Endothelial cell of umbilical vein (primary cell): ENCODE measurements around the gene DPF3. TPM values are rescaled to one million over a fixed set of nuclear protein-coding genes. Genes with fewer than 3 reads are reported as not detected.

ENCODE experiments used
- BruUV-seq: library from RNA; stranded (reverse); fragments of 400-500 nt; replicated peaks from 2 replicates; lab custom pipeline; 2021; lab: Mats Ljungman, UMichigan
- CTCF ChIA-PET: fragments of 300-600, 350-600 bp; sonication (Branson Sonifier 250); formaldehyde crosslinking; loops from one replicate; lab custom pipeline; 2021; ENCODE audit warnings: antibody characterized with exemption, inconsistent platforms; lab: Charles Lee
- POLR2A ChIA-PET: fragments of 300-600, 350-600 bp; sonication (Branson Sonifier 250); formaldehyde crosslinking; loops from one replicate; lab custom pipeline; 2021; ENCODE audit warnings: antibody characterized with exemption, inconsistent platforms; lab: Charles Lee
- DNase-seq: peaks from one replicate; pipeline ENCODE4 v3.0.0-alpha.2; 2011; ENCODE audit warnings: low read depth, low spot score
- FAIRE-seq: peaks from 2 replicates; lab custom pipeline; 2011; peaks lifted over from hg19 to GRCh38; lab: Jason Lieb, UNC
- H2AFZ ChIP-seq: 2 replicates; pipeline ENCODE4 v1.6.0; 2012; ENCODE audit warnings: low read depth, low read length, control low read depth, inconsistent platforms
- H3K27ac ChIP-seq: 2 replicates; pipeline ENCODE4 v1.5.1; 2011; ENCODE audit warnings: low read depth, mild to moderate bottlenecking, control low read depth, low read length, moderate library complexity; ENCODE audit not compliant: insufficient read depth
- H3K27me3 ChIP-seq, 2 experiments: 2 replicates each; pipeline versions ENCODE4 v1.6.0 to v1.6.1; 2011; ENCODE audit warnings: low read length in 2 of 2, mixed read lengths in 1 of 2; ENCODE audit not compliant: control insufficient read depth in 2 of 2, insufficient read depth in 2 of 2
- H3K36me3 ChIP-seq, 2 experiments: 2 replicates in 1 of 2; 3 replicates in 1 of 2; pipeline ENCODE4 v1.5.1; 2011; ENCODE audit warnings: low read length in 2 of 2, mild to moderate bottlenecking in 1 of 2, moderate library complexity in 1 of 2; ENCODE audit not compliant: control insufficient read depth in 2 of 2, insufficient read depth in 2 of 2; ENCODE audit errors: extremely low read depth in 1 of 2
- H3K4me1 ChIP-seq: 3 replicates; pipeline ENCODE4 v1.5.1; 2011; ENCODE audit warnings: mild to moderate bottlenecking, low read length; ENCODE audit not compliant: control insufficient read depth, insufficient read depth; ENCODE audit errors: extremely low read depth
- H3K4me2 ChIP-seq: 2 replicates; pipeline ENCODE4 v1.6.1; 2011; ENCODE audit warnings: low read length, control low read depth, mixed read lengths; ENCODE audit not compliant: insufficient read depth
- H3K4me3 ChIP-seq, 3 experiments: fragments of 200-600 bp in 1 of 3; sonication (generic), shearing (Covaris generic) in 1 of 3; replicated peaks in 1 of 3; 2 replicates each; pipeline ENCODE4 v1.5.1; 2011 to 2016; ENCODE audit warnings: control low read depth in 3 of 3, low read length in 3 of 3, mild to moderate bottlenecking in 2 of 3, inconsistent platforms in 1 of 3, low read depth in 1 of 3, moderate library complexity in 1 of 3; ENCODE audit not compliant: insufficient read depth in 1 of 3
- H3K79me2 ChIP-seq: 2 replicates; pipeline ENCODE4 v1.6.0; 2012; ENCODE audit warnings: low read length, inconsistent platforms; ENCODE audit not compliant: control insufficient read depth, insufficient read depth
- H3K9ac ChIP-seq: replicated peaks from 2 replicates; pipeline ENCODE3; 2011; ENCODE audit warnings: low read length, control low read depth; ENCODE audit not compliant: insufficient read depth; ENCODE audit errors: extremely low read depth
- H3K9me1 ChIP-seq: replicated peaks from 3 replicates; pipeline ENCODE4 v1.6.0; 2011; ENCODE audit warnings: mild to moderate bottlenecking, low read length; ENCODE audit not compliant: control insufficient read depth, insufficient read depth; ENCODE audit errors: extremely low read depth
- H3K9me3 ChIP-seq: replicated peaks from 2 replicates; pipeline ENCODE4 v1.5.1; 2012; ENCODE audit warnings: low read length, inconsistent platforms; ENCODE audit not compliant: control insufficient read depth, insufficient read depth
- H4K20me1 ChIP-seq: replicated peaks from 2 replicates; pipeline ENCODE3; 2011; ENCODE audit warnings: mild to moderate bottlenecking, low read length; ENCODE audit not compliant: control insufficient read depth, insufficient read depth; ENCODE audit errors: extremely low read depth
- EZH2 ChIP-seq: IDR thresholded peaks from 2 replicates; pipeline ENCODE4 v1.6.1; 2012; ENCODE audit warnings: borderline replicate concordance, low read depth, mild to moderate bottlenecking, moderate library complexity, low read length, inconsistent platforms; ENCODE audit not compliant: severe bottlenecking
- FOS ChIP-seq: IDR thresholded peaks from 2 replicates; pipeline ENCODE4 v1.6.1; 2011; ENCODE audit warnings: mild to moderate bottlenecking, low read length, moderate library complexity, borderline replicate concordance; ENCODE audit not compliant: insufficient read depth
- GATA2 ChIP-seq: IDR thresholded peaks from 2 replicates; pipeline ENCODE4 v1.7.0; 2011; ENCODE audit warnings: low read depth, mild to moderate bottlenecking, moderate library complexity, mixed read lengths, low read length; ENCODE audit not compliant: insufficient read length, insufficient read depth
- JUN ChIP-seq: IDR thresholded peaks from 2 replicates; pipeline ENCODE4 v1.6.1; 2011; ENCODE audit warnings: borderline replicate concordance, low read depth; ENCODE audit not compliant: insufficient read length, insufficient read depth
- MAX ChIP-seq: IDR thresholded peaks from 2 replicates; pipeline ENCODE4 v1.6.1; 2011; ENCODE audit not compliant: insufficient read depth, insufficient read length
- MYC ChIP-seq: IDR thresholded peaks from one replicate; pipeline ENCODE4 v1.6.1; 2011; ENCODE audit warnings: mild to moderate bottlenecking, low read depth, low read length
- POLR2A ChIP-seq: IDR thresholded peaks from 2 replicates; pipeline ENCODE4 v1.6.1; 2012; ENCODE audit warnings: low read depth, mild to moderate bottlenecking, control low read depth, low read length
- POLR2AphosphoS5 ChIP-seq: IDR thresholded peaks from 2 replicates; pipeline ENCODE4 v1.6.1; 2012; ENCODE audit warnings: low read depth, mild to moderate bottlenecking, control low read depth, low read length, moderate library complexity; ENCODE audit not compliant: insufficient read depth
- dilution Hi-C: fragments of 300-500 bp; cut with MboI; formaldehyde crosslinking; loops from one replicate; pipeline ENCODE4 v1.15.0; 2019; ENCODE audit warnings: low sequenced_read_pairs; ENCODE audit not compliant: extremely low pct_ligation_motif_present
- intact Hi-C: fragments of 100-400 bp; cut with micrococcal nuclease; formaldehyde crosslinking; loops from one replicate; pipeline ENCODE4 v1.10.0; 2022
- polyA plus RNA-seq, 4 experiments: library from polyadenylated mRNA; depleted of rRNA in 3 of 4; stranded (reverse) in 3 of 4; unstranded in 1 of 4; fragments of >200 nt; gene quantifications; 2 replicates each; pipeline versions ENCODE4 v1.2.1 to v1.2.3, GENCODE V29; 2011 to 2012; ENCODE audit warnings: missing spikeins in 1 of 4
- total RNA-seq: library from RNA; stranded (reverse); gene quantifications from 2 replicates; pipeline ENCODE4 v1.2.3, GENCODE V29; 2021
- TF ChIP-seq, protein P1 (sequence below), 2 donors: IDR thresholded peaks; 1 replicate in 1 of 2; 2 replicates in 1 of 2; pipeline ENCODE4 v1.5.1; 2011; ENCODE audit warnings: low read length in 2 of 2, mild to moderate bottlenecking in 2 of 2, moderate library complexity in 2 of 2, control low read depth in 1 of 2, inconsistent platforms in 1 of 2, low read depth in 1 of 2; ENCODE audit not compliant: insufficient read depth in 1 of 2; ENCODE audit errors: extremely low read depth in 1 of 2

Gene DPF3
- total and polyA plus RNA-seq, 2 donors (not counting 3 experiments of a cell fraction or from before 2014, with no cell fraction given), result 2.4 to 3.5 TPM

DNA sequence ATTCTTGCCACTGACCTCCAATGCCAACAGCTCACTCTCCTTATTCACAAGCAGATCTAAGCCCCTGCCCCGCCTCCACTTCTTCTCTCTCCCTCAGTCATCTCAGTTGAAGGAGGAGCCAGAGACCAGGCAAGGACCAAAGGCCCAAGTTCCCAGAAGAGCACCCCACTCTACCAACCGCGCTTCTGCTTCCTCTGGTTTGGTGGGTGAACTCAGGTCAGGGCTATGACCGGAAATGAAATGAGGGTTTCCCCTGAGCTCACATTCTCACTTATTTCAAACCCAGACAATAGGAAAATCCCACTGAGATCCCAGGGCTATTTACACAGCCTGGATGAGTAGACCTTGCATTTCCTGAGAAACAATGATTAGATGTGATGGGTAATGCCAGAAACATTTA is 9.9 kb downstream of the DPF3 start:
- Histone ChIP-seq H3K4me2 (peak overlapping the region; percentile 63), H3K4me1 (peaks cover 18% of the 10 kb centered on the region), H3K27ac (peak overlapping the region; percentile 98), H2AFZ (no peak overlapping the region), H3K79me2 (peaks cover 27% of the 10 kb centered on the region), H3K36me3 (no peaks in the 10 kb centered on the region), H4K20me1 (no peaks in the 10 kb centered on the region), H3K9me1 (no peaks in the 10 kb centered on the region), H3K27me3 (no peaks in the 10 kb centered on the region), H3K9me3 (no peaks in the 10 kb centered on the region), H3K4me3 (no peak overlapping the region), H3K9ac (peak overlapping the region; percentile 53)
- FAIRE-seq, result peak; percentile 97
- DNase-seq, result peak; percentile 91
- intact Hi-C loops, result loop anchor here (1.0 kb wide), 3 partner anchors 8 to 219 kb away; no protein-coding TSS in a partner anchor
- no TSS peak for BruUV-seq
- CTCF ChIA-PET, result interaction anchor here (0.8 to 2.3 kb wide), 11 partner anchors 8 to 370 kb away, joined by 3 to 20 read pairs (median 4); partner anchors contain the start of gene DPF3
- TF ChIP-seq MAX, result no peak
- TF ChIP-seq MYC, result no peak
- TF ChIP-seq FOS, result peak; percentile 96
- TF ChIP-seq, protein P1, sequence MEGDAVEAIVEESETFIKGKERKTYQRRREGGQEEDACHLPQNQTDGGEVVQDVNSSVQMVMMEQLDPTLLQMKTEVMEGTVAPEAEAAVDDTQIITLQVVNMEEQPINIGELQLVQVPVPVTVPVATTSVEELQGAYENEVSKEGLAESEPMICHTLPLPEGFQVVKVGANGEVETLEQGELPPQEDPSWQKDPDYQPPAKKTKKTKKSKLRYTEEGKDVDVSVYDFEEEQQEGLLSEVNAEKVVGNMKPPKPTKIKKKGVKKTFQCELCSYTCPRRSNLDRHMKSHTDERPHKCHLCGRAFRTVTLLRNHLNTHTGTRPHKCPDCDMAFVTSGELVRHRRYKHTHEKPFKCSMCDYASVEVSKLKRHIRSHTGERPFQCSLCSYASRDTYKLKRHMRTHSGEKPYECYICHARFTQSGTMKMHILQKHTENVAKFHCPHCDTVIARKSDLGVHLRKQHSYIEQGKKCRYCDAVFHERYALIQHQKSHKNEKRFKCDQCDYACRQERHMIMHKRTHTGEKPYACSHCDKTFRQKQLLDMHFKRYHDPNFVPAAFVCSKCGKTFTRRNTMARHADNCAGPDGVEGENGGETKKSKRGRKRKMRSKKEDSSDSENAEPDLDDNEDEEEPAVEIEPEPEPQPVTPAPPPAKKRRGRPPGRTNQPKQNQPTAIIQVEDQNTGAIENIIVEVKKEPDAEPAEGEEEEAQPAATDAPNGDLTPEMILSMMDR (IDR thresholded peaks at IDR 0.05; ENCODE audit: extremely low read depth in 1 of 2, insufficient read depth in 1 of 2, low read depth in 1 of 2, low read length in 2 of 2), result no peak
- TF ChIP-seq GATA2, result peak; percentile 81
- TF ChIP-seq POLR2AphosphoS5, result peak; percentile 90
- TF ChIP-seq EZH2, result no peak
- TF ChIP-seq JUN, result peak; percentile 87
- TF ChIP-seq POLR2A, result peak; percentile 67
- dilution Hi-C loops, result no loop called here
- POLR2A ChIA-PET, result interaction anchor here (0.6 to 1.6 kb wide), 2 partner anchors 10 to 240 kb away, joined by 3 to 11 read pairs; partner anchors contain the start of gene DPF3
